Endothelial cell of umbilical vein (primary cell): ENCODE measurements around the gene STX11. TPM values are rescaled to one million over a fixed set of nuclear protein-coding genes. Genes with fewer than 3 reads are reported as not detected.

Source experiments
- BruUV-seq: library from RNA; stranded (reverse); fragments of 400-500 nt; replicated peaks from 2 replicates; lab custom pipeline; 2021; lab: Mats Ljungman, UMichigan
- CTCF ChIA-PET: fragments of 300-600, 350-600 bp; sonication (Branson Sonifier 250); formaldehyde crosslinking; loops from one replicate; lab custom pipeline; 2021; ENCODE audit warnings: antibody characterized with exemption, inconsistent platforms; lab: Charles Lee
- POLR2A ChIA-PET: fragments of 300-600, 350-600 bp; sonication (Branson Sonifier 250); formaldehyde crosslinking; loops from one replicate; lab custom pipeline; 2021; ENCODE audit warnings: antibody characterized with exemption, inconsistent platforms; lab: Charles Lee
- DNase-seq: peaks from one replicate; pipeline ENCODE4 v3.0.0-alpha.2; 2011; ENCODE audit warnings: low read depth, low spot score
- FAIRE-seq: peaks from 2 replicates; lab custom pipeline; 2011; peaks lifted over from hg19 to GRCh38; lab: Jason Lieb, UNC
- H2AFZ ChIP-seq: 2 replicates; pipeline ENCODE4 v1.6.0; 2012; ENCODE audit warnings: low read depth, low read length, control low read depth, inconsistent platforms
- H3K27ac ChIP-seq: 2 replicates; pipeline ENCODE4 v1.5.1; 2011; ENCODE audit warnings: low read depth, mild to moderate bottlenecking, control low read depth, low read length, moderate library complexity; ENCODE audit not compliant: insufficient read depth
- H3K27me3 ChIP-seq, 2 experiments: 2 replicates each; pipeline versions ENCODE4 v1.6.0 to v1.6.1; 2011; ENCODE audit warnings: low read length in 2 of 2, mixed read lengths in 1 of 2; ENCODE audit not compliant: control insufficient read depth in 2 of 2, insufficient read depth in 2 of 2
- H3K36me3 ChIP-seq, 2 experiments: 2 replicates in 1 of 2; 3 replicates in 1 of 2; pipeline ENCODE4 v1.5.1; 2011; ENCODE audit warnings: low read length in 2 of 2, mild to moderate bottlenecking in 1 of 2, moderate library complexity in 1 of 2; ENCODE audit not compliant: control insufficient read depth in 2 of 2, insufficient read depth in 2 of 2; ENCODE audit errors: extremely low read depth in 1 of 2
- H3K4me1 ChIP-seq: 3 replicates; pipeline ENCODE4 v1.5.1; 2011; ENCODE audit warnings: mild to moderate bottlenecking, low read length; ENCODE audit not compliant: control insufficient read depth, insufficient read depth; ENCODE audit errors: extremely low read depth
- H3K4me2 ChIP-seq: 2 replicates; pipeline ENCODE4 v1.6.1; 2011; ENCODE audit warnings: low read length, control low read depth, mixed read lengths; ENCODE audit not compliant: insufficient read depth
- H3K4me3 ChIP-seq, 3 experiments: fragments of 200-600 bp in 1 of 3; sonication (generic), shearing (Covaris generic) in 1 of 3; replicated peaks in 1 of 3; 2 replicates each; pipeline ENCODE4 v1.5.1; 2011 to 2016; ENCODE audit warnings: control low read depth in 3 of 3, low read length in 3 of 3, mild to moderate bottlenecking in 2 of 3, inconsistent platforms in 1 of 3, low read depth in 1 of 3, moderate library complexity in 1 of 3; ENCODE audit not compliant: insufficient read depth in 1 of 3
- H3K79me2 ChIP-seq: 2 replicates; pipeline ENCODE4 v1.6.0; 2012; ENCODE audit warnings: low read length, inconsistent platforms; ENCODE audit not compliant: control insufficient read depth, insufficient read depth
- H3K9ac ChIP-seq: replicated peaks from 2 replicates; pipeline ENCODE3; 2011; ENCODE audit warnings: low read length, control low read depth; ENCODE audit not compliant: insufficient read depth; ENCODE audit errors: extremely low read depth
- H3K9me1 ChIP-seq: replicated peaks from 3 replicates; pipeline ENCODE4 v1.6.0; 2011; ENCODE audit warnings: mild to moderate bottlenecking, low read length; ENCODE audit not compliant: control insufficient read depth, insufficient read depth; ENCODE audit errors: extremely low read depth
- H3K9me3 ChIP-seq: replicated peaks from 2 replicates; pipeline ENCODE4 v1.5.1; 2012; ENCODE audit warnings: low read length, inconsistent platforms; ENCODE audit not compliant: control insufficient read depth, insufficient read depth
- H4K20me1 ChIP-seq: replicated peaks from 2 replicates; pipeline ENCODE3; 2011; ENCODE audit warnings: mild to moderate bottlenecking, low read length; ENCODE audit not compliant: control insufficient read depth, insufficient read depth; ENCODE audit errors: extremely low read depth
- EZH2 ChIP-seq: IDR thresholded peaks from 2 replicates; pipeline ENCODE4 v1.6.1; 2012; ENCODE audit warnings: borderline replicate concordance, low read depth, mild to moderate bottlenecking, moderate library complexity, low read length, inconsistent platforms; ENCODE audit not compliant: severe bottlenecking
- FOS ChIP-seq: IDR thresholded peaks from 2 replicates; pipeline ENCODE4 v1.6.1; 2011; ENCODE audit warnings: mild to moderate bottlenecking, low read length, moderate library complexity, borderline replicate concordance; ENCODE audit not compliant: insufficient read depth
- GATA2 ChIP-seq: IDR thresholded peaks from 2 replicates; pipeline ENCODE4 v1.7.0; 2011; ENCODE audit warnings: low read depth, mild to moderate bottlenecking, moderate library complexity, mixed read lengths, low read length; ENCODE audit not compliant: insufficient read length, insufficient read depth
- JUN ChIP-seq: IDR thresholded peaks from 2 replicates; pipeline ENCODE4 v1.6.1; 2011; ENCODE audit warnings: borderline replicate concordance, low read depth; ENCODE audit not compliant: insufficient read length, insufficient read depth
- MYC ChIP-seq: IDR thresholded peaks from one replicate; pipeline ENCODE4 v1.6.1; 2011; ENCODE audit warnings: mild to moderate bottlenecking, low read depth, low read length
- POLR2A ChIP-seq: IDR thresholded peaks from 2 replicates; pipeline ENCODE4 v1.6.1; 2012; ENCODE audit warnings: low read depth, mild to moderate bottlenecking, control low read depth, low read length
- POLR2AphosphoS5 ChIP-seq: IDR thresholded peaks from 2 replicates; pipeline ENCODE4 v1.6.1; 2012; ENCODE audit warnings: low read depth, mild to moderate bottlenecking, control low read depth, low read length, moderate library complexity; ENCODE audit not compliant: insufficient read depth
- dilution Hi-C: fragments of 300-500 bp; cut with MboI; formaldehyde crosslinking; loops from one replicate; pipeline ENCODE4 v1.15.0; 2019; ENCODE audit warnings: low sequenced_read_pairs; ENCODE audit not compliant: extremely low pct_ligation_motif_present
- intact Hi-C: fragments of 100-400 bp; cut with micrococcal nuclease; formaldehyde crosslinking; loops from one replicate; pipeline ENCODE4 v1.10.0; 2022
- polyA plus RNA-seq, 4 experiments: library from polyadenylated mRNA; depleted of rRNA in 3 of 4; stranded (reverse) in 3 of 4; unstranded in 1 of 4; fragments of >200 nt; gene quantifications; 2 replicates each; pipeline versions ENCODE4 v1.2.1 to v1.2.3, GENCODE V29; 2011 to 2012; ENCODE audit warnings: missing spikeins in 1 of 4
- total RNA-seq: library from RNA; stranded (reverse); gene quantifications from 2 replicates; pipeline ENCODE4 v1.2.3, GENCODE V29; 2021
- TF ChIP-seq, protein P1 (sequence below), 2 donors: IDR thresholded peaks; 1 replicate in 1 of 2; 2 replicates in 1 of 2; pipeline ENCODE4 v1.5.1; 2011; ENCODE audit warnings: low read length in 2 of 2, mild to moderate bottlenecking in 2 of 2, moderate library complexity in 2 of 2, control low read depth in 1 of 2, inconsistent platforms in 1 of 2, low read depth in 1 of 2; ENCODE audit not compliant: insufficient read depth in 1 of 2; ENCODE audit errors: extremely low read depth in 1 of 2
- TF ChIP-seq, protein P2 (sequence below): IDR thresholded peaks from 2 replicates; pipeline ENCODE4 v1.6.1; 2011; ENCODE audit not compliant: insufficient read depth, insufficient read length

STX11 gene
- total and polyA plus RNA-seq, 2 donors (not counting 3 experiments of a cell fraction or from before 2014, with no cell fraction given): 4.7 to 8.9 TPM

DNA sequence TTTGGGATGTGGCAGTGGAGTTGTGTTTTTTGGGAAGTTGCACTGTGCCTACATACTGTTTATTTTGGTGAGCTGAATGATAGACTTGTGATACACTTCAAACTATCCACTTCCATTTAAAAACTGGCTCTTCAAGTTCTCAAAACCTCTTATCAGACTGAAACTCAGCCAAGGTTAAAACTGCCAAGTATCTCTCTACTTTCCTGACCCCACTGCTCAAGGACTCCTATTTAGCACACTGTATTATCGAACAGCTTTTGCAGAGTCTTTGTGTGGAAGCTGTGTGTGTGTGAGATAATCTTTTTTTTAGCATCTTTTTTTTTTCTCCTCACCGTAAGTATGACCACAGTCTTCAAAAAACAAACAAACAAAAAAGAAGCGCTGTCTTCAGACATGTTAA lies 21.1 kb downstream of the STX11 start:
- no peak overlapping the region for H3K27ac ChIP-seq
- TF ChIP-seq JUN (no peak), FOS (no peak), POLR2A (no peak), GATA2 (no peak), EZH2 (no peak), MYC (no peak), POLR2AphosphoS5 (no peak)
- TF ChIP-seq, protein P1, sequence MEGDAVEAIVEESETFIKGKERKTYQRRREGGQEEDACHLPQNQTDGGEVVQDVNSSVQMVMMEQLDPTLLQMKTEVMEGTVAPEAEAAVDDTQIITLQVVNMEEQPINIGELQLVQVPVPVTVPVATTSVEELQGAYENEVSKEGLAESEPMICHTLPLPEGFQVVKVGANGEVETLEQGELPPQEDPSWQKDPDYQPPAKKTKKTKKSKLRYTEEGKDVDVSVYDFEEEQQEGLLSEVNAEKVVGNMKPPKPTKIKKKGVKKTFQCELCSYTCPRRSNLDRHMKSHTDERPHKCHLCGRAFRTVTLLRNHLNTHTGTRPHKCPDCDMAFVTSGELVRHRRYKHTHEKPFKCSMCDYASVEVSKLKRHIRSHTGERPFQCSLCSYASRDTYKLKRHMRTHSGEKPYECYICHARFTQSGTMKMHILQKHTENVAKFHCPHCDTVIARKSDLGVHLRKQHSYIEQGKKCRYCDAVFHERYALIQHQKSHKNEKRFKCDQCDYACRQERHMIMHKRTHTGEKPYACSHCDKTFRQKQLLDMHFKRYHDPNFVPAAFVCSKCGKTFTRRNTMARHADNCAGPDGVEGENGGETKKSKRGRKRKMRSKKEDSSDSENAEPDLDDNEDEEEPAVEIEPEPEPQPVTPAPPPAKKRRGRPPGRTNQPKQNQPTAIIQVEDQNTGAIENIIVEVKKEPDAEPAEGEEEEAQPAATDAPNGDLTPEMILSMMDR (IDR thresholded peaks at IDR 0.05; ENCODE audit: extremely low read depth in 1 of 2, insufficient read depth in 1 of 2, low read depth in 1 of 2, low read length in 2 of 2): no peak
- TF ChIP-seq, protein P2, sequence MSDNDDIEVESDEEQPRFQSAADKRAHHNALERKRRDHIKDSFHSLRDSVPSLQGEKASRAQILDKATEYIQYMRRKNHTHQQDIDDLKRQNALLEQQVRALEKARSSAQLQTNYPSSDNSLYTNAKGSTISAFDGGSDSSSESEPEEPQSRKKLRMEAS: no peak
- intact Hi-C loops (loop anchor here (1.0 kb wide), 1 partner anchor 8 kb away; no protein-coding TSS in a partner anchor), dilution Hi-C loops (no loop called here)
- no peaks in the 10 kb centered on the region for H3K9me3 ChIP-seq
- no peaks in the 10 kb centered on the region for H3K4me1 ChIP-seq
- ChIA-PET POLR2A (no interaction called here), CTCF (interaction anchor here (0.8 to 1.6 kb wide), 6 partner anchors 9 to 66 kb away, joined by 3 to 5 read pairs (median 4); no protein-coding TSS in a partner anchor)
- H3K9me1 ChIP-seq: no peaks in the 10 kb centered on the region
- H2AFZ ChIP-seq: no peak overlapping the region
- DNase-seq (no peak), FAIRE-seq (no peak)
- no peaks in the 10 kb centered on the region for H3K79me2 ChIP-seq
- no peaks in the 10 kb centered on the region for H3K27me3 ChIP-seq
- no peaks in the 10 kb centered on the region for H3K36me3 ChIP-seq
- no TSS peak for BruUV-seq
- no peak overlapping the region for H3K9ac ChIP-seq
- H4K20me1 ChIP-seq: no peaks in the 10 kb centered on the region
- no peak overlapping the region for H3K4me3 ChIP-seq
- no peak overlapping the region for H3K4me2 ChIP-seq
